OCI-LY7 (cell line): ENCODE data around the gene KAT2B. TPM values are rescaled to one million over a fixed set of nuclear protein-coding genes. Genes with fewer than 3 reads are reported as not detected.

Experiments
- BruUV-seq: library from RNA; stranded (reverse); fragments of 400-500 nt; replicated peaks from 2 replicates; lab custom pipeline; 2021; lab: Mats Ljungman, UMichigan
- CTCF ChIA-PET: fragments of 300-600 bp; sonication (Branson Sonifier 250); formaldehyde crosslinking; loops from one replicate; lab custom pipeline; 2022; ENCODE audit warnings: antibody characterized with exemption; ENCODE audit not compliant: unreplicated experiment; lab: Charles Lee
- POLR2A ChIA-PET: fragments of 300-600 bp; sonication (Branson Sonifier 250); formaldehyde crosslinking; loops from one replicate; lab custom pipeline; 2022; ENCODE audit warnings: antibody characterized with exemption; lab: Charles Lee
- DNase-seq: peaks from one replicate; pipeline ENCODE4 v3.0.0-alpha.2; 2015; ENCODE audit warnings: low spot score
- H2AFZ ChIP-seq: fragments of 200-600 bp; sonication (generic), shearing (Covaris generic); 2 replicates; pipeline ENCODE4 v1.6.1; 2014; ENCODE audit warnings: mild to moderate bottlenecking, antibody characterized with exemption, low read length, moderate library complexity
- H3K27ac ChIP-seq: fragments of 200-600 bp; sonication (generic); 2 replicates; pipeline ENCODE4 v1.5.1; 2014; ENCODE audit warnings: mixed run types, low read depth, mild to moderate bottlenecking, moderate library complexity, low read length, inconsistent platforms; ENCODE audit not compliant: poor library complexity, severe bottlenecking
- H3K36me3 ChIP-seq: fragments of 200-600 bp; sonication (generic); 2 replicates; pipeline ENCODE4 v1.6.1; 2014; ENCODE audit warnings: mild to moderate bottlenecking, antibody characterized with exemption, low read length, moderate library complexity, mixed read lengths; ENCODE audit not compliant: insufficient read depth
- H3K4me1 ChIP-seq: fragments of 200-600 bp; sonication (generic); 2 replicates; pipeline ENCODE4 v1.5.1; 2014; ENCODE audit warnings: mild to moderate bottlenecking, low read length; ENCODE audit not compliant: insufficient read depth, poor library complexity, severe bottlenecking
- H3K4me2 ChIP-seq: fragments of 200-600 bp; sonication (generic); 2 replicates; pipeline ENCODE4 v1.6.1; 2014; ENCODE audit warnings: mild to moderate bottlenecking, low read length
- H3K4me3 ChIP-seq: fragments of 200-600 bp; sonication (generic); 2 replicates; pipeline ENCODE4 v1.5.1; 2014; ENCODE audit warnings: mild to moderate bottlenecking, low read depth, low read length; ENCODE audit not compliant: poor library complexity, severe bottlenecking
- H3K79me2 ChIP-seq: fragments of 200-600 bp; sonication (generic); 2 replicates; pipeline ENCODE4 v1.6.1; 2016; ENCODE audit warnings: low read depth, mild to moderate bottlenecking, low read length, moderate library complexity, mixed read lengths; ENCODE audit not compliant: insufficient read depth
- H3K9me2 ChIP-seq: fragments of 200-600 bp; sonication (generic); 2 replicates; pipeline ENCODE4 v1.6.1; 2016; ENCODE audit warnings: mild to moderate bottlenecking, low read length, mixed read lengths; ENCODE audit not compliant: insufficient read depth
- H3K9me3 ChIP-seq: fragments of 200-600 bp; sonication (generic); 2 replicates; pipeline ENCODE4 v1.6.1; 2014; ENCODE audit warnings: mild to moderate bottlenecking, mixed run types, low read length, mixed read lengths
- H4K20me1 ChIP-seq: fragments of 200-600 bp; sonication (generic); 2 replicates; pipeline ENCODE4 v1.6.1; 2014; ENCODE audit warnings: mild to moderate bottlenecking, antibody characterized with exemption, low read length, moderate library complexity, mixed read lengths; ENCODE audit not compliant: insufficient read depth
- EZH2phosphoT487 ChIP-seq: fragments of 200-600 bp; sonication (generic); IDR thresholded peaks from 2 replicates; pipeline ENCODE4 v1.6.1; 2018; ENCODE audit warnings: low read depth, borderline replicate concordance, mild to moderate bottlenecking, mixed run types, antibody characterized with exemption, low read length, moderate library complexity, mixed read lengths
- intact Hi-C: fragments of 100-400 bp; cut with micrococcal nuclease; formaldehyde crosslinking; loops from one replicate; pipeline ENCODE4 v1.10.0; 2022; ENCODE audit not compliant: unreplicated experiment
- total RNA-seq, 2 experiments: library from RNA; depleted of rRNA in 1 of 2; stranded (reverse); fragments of >200 nt in 1 of 2; shearing (Covaris generic) in 1 of 2; gene quantifications; 2 replicates each; pipeline ENCODE4 v1.2.3, GENCODE V29; 2014 to 2022
- TF ChIP-seq, protein P1 (sequence below): fragments of 200-600 bp; sonication (generic); conservative IDR thresholded peaks from 2 replicates; pipeline ENCODE4 v1.5.1; 2014; ENCODE audit warnings: mild to moderate bottlenecking, antibody characterized with exemption, low read length, moderate library complexity, mixed read lengths

KAT2B gene
- total RNA-seq, 2 experiments from 2014 or later, result 24.2 to 32.9 TPM

DNA sequence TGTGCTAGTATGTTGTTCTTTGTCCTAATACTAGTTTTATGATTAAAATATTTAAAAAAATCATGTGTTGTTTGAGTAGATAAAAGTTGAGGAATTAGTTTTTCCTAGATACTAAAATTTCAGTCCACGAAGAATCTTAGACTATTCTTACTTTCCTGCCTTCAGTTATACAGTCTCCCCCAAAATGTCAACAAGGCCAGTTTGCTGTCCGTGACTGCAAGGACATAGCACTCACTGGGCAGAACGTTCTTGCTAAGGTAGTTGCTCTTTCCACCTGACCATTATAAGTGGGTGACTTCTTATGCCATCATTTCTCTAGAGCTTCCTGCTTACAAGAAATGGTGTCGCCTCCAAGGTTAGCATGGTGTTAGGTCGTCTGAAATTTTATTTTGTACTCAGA lies 32.8 kb downstream of the KAT2B start:
- Histone ChIP-seq H3K4me1 (no peaks in the 10 kb centered on the region), H3K79me2 (no peaks in the 10 kb centered on the region), H3K27ac (no peak overlapping the region), H3K4me2 (no peak overlapping the region), H2AFZ (no peak overlapping the region), H3K9me3 (no peaks in the 10 kb centered on the region), H3K9me2 (no peaks in the 10 kb centered on the region), H3K4me3 (no peak overlapping the region), H3K36me3 (0 out of 2 replicates have a peak, but pooled peaks cover 3% of the 10 kb centered on the region), H4K20me1 (no peaks in the 10 kb centered on the region)
- TF ChIP-seq, protein P1, sequence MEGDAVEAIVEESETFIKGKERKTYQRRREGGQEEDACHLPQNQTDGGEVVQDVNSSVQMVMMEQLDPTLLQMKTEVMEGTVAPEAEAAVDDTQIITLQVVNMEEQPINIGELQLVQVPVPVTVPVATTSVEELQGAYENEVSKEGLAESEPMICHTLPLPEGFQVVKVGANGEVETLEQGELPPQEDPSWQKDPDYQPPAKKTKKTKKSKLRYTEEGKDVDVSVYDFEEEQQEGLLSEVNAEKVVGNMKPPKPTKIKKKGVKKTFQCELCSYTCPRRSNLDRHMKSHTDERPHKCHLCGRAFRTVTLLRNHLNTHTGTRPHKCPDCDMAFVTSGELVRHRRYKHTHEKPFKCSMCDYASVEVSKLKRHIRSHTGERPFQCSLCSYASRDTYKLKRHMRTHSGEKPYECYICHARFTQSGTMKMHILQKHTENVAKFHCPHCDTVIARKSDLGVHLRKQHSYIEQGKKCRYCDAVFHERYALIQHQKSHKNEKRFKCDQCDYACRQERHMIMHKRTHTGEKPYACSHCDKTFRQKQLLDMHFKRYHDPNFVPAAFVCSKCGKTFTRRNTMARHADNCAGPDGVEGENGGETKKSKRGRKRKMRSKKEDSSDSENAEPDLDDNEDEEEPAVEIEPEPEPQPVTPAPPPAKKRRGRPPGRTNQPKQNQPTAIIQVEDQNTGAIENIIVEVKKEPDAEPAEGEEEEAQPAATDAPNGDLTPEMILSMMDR, result no peak
- no peak for TF ChIP-seq EZH2phosphoT487
- DNase-seq, result no peak
- intact Hi-C loops, result no loop called here
- BruUV-seq, result no TSS peak
- CTCF ChIA-PET, result no interaction called here
- POLR2A ChIA-PET, result interaction anchor here (2.9 kb wide), 1 partner anchor 11 kb away, joined by 9 read pairs; no protein-coding TSS in a partner anchor

DNA sequence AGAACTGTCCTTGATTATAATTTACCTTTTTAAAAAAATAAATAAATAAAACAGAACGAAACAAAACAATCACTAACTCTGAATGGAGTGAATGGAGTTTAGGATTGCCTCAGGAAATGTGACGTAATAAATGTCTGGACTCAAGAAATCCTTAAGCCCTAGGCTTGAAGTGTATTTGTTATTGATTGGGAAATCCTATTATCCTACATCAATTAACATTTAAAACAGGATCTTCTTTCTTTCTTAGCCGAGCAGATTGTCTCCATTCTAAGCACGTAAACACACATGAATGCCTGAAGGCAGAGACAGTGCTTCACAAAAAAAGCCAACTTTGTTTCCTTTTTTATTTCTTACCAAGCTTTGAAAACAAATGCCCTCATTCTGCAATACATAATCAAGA lies 33.4 kb downstream of the KAT2B start:
- ChIA-PET CTCF (no interaction called here), POLR2A (interaction anchor here (0.5 to 2.9 kb wide), 3 partner anchors 10 to 27 kb away, joined by 3 to 9 read pairs (median 3); no protein-coding TSS in a partner anchor)
- Histone ChIP-seq H3K27ac (no peak overlapping the region), H2AFZ (no peak overlapping the region), H3K9me3 (no peaks in the 10 kb centered on the region), H4K20me1 (no peaks in the 10 kb centered on the region), H3K36me3 (0 out of 2 replicates have a peak, but pooled peaks cover 3% of the 10 kb centered on the region), H3K9me2 (no peaks in the 10 kb centered on the region), H3K4me1 (no peaks in the 10 kb centered on the region), H3K4me2 (no peak overlapping the region), H3K79me2 (no peaks in the 10 kb centered on the region), H3K4me3 (no peak overlapping the region)
- TF ChIP-seq, protein P1, result no peak
- no peak for TF ChIP-seq EZH2phosphoT487
- intact Hi-C loops, result no loop called here
- no peak for DNase-seq
- BruUV-seq, result no TSS peak

GRCh38 chr3:20074226-20075063 lies 34.2 kb downstream of the KAT2B start:
- no peak for DNase-seq
- CTCF ChIA-PET, result no interaction called here
- Histone ChIP-seq H3K9me2 (no peaks in the 10 kb centered on the region), H3K9me3 (no peaks in the 10 kb centered on the region), H4K20me1 (no peaks in the 10 kb centered on the region), H3K4me1 (no peaks in the 10 kb centered on the region), H3K4me3 (no peak overlapping the region), H3K27ac (no peak overlapping the region), H3K79me2 (no peaks in the 10 kb centered on the region), H2AFZ (no peak overlapping the region), H3K4me2 (no peak overlapping the region), H3K36me3 (peaks cover 3% of the 10 kb centered on the region; the same call in 1 of the 2 replicates)
- TF ChIP-seq, protein P1, result no peak
- TF ChIP-seq EZH2phosphoT487, result no peak
- intact Hi-C loops, result no loop called here
- POLR2A ChIA-PET, result interaction anchor here (0.5 to 3.2 kb wide), 4 partner anchors 10 to 67 kb away, joined by 3 to 15 read pairs (median 6); no protein-coding TSS in a partner anchor
- no TSS peak for BruUV-seq
